Measurements from ENCODE around the gene EARS2. TPM values are rescaled to one million over a fixed set of nuclear protein-coding genes. Genes with fewer than 3 reads are reported as not detected.
"Not testable (repeated sequence)": the region's sequence is repeated elsewhere in the genome, so short reads cannot be mapped to it uniquely, and the experiment has no call there.

Gene EARS2
- polyA plus RNA-seq, 3 donors, result 28.4 to 35.4 (median 33.4) TPM

DNA sequence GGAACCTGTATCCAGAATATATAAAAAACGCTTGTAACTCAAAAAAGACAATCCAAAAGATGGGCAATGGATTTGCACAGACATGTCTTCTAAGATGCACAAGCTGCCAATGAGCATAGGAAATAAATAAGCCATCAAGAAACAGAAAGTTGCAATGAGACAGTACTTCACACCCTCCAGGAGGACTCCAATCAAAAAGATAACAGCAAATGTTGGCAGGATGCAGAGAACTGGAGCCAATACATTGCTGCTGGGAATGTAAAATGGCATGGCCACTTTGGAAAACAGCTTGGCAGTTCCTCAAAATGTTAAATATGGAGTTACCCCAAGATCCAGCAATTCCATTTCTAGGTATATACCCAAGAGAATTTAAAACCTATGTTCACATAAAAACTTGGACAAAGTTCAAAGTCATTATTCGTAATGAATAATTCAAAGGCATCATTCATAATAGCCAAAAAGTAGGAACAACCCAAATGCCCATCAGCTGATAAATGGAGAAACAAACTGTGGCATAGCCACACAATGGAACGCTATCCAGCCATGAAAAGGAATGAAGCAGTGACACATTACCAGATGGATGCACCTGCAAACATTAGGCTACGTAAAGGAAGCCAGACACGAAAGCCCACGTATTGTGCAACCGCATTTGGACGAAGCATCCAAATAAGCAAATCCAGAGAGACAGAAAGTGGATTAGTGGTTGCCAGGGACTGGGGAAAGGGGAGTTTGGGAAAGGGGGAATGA lies 72.5 kb downstream of the EARS2 start:
- DNase-seq, result no peak

- not testable (repeated sequence) for DNase-seq
These were observed 73.7 kb downstream of the EARS2 start for GRCh38 chr16:23483492-23483891.

- no peak for DNase-seq
These were observed 74.4 kb downstream of the EARS2 start for GRCh38 chr16:23482778-23483177.

- no peak for DNase-seq
These were observed 76.9 kb downstream of the EARS2 start for GRCh38 chr16:23480257-23480656.

- DNase-seq, result no peak
These were observed 78.0 kb downstream of the EARS2 start for GRCh38 chr16:23479138-23479537.

- DNase-seq, result no peak
These were observed 78.6 kb downstream of the EARS2 start for GRCh38 chr16:23478566-23478965.

GRCh38 chr16:23476289-23476688 lies 80.9 kb downstream of the EARS2 start:
- DNase-seq, result no peak

Other genes with a start within 250 kb of the EARS2 start
- gene COG7, start 104.2 kb downstream of the EARS2 start, polyA plus RNA-seq (ENCODE audit: insufficient read length in 3 of 3), result 10 to 100 TPM; 21.8 to 40.0 (median 35.0) TPM
- gene GGA2, start 46.9 kb downstream of the EARS2 start, polyA plus RNA-seq (ENCODE audit: insufficient read length in 3 of 3), result 100 to 1,000 TPM; 115 to 164 (median 156) TPM
- gene UBFD1, start 377 bp upstream of the EARS2 start, polyA plus RNA-seq (ENCODE audit: insufficient read length in 3 of 3), result 10 to 100 TPM; 69.8 to 82.7 (median 77.6) TPM
- 100 to 1,000 TPM in 1 of 3 donors, 10 to 100 TPM in 2; 91.5 to 104 (median 96.1) TPM for gene NDUFAB1, start 39.0 kb upstream of the EARS2 start, polyA plus RNA-seq (ENCODE audit: insufficient read length in 3 of 3)
- gene PALB2, start 84.0 kb upstream of the EARS2 start, polyA plus RNA-seq (ENCODE audit: insufficient read length in 3 of 3), result 10 to 100 TPM; 19.0 to 22.6 (median 20.0) TPM
- 10 to 100 TPM; 70.2 to 79.4 (median 72.5) TPM for gene DCTN5, start 84.1 kb upstream of the EARS2 start, polyA plus RNA-seq (ENCODE audit: insufficient read length in 3 of 3)
- gene PLK1, start 121.5 kb upstream of the EARS2 start, polyA plus RNA-seq (ENCODE audit: insufficient read length in 3 of 3), result 10 to 100 TPM; 31.7 to 36.4 (median 31.8) TPM
- gene ERN2, start 155.9 kb upstream of the EARS2 start, polyA plus RNA-seq (ENCODE audit: insufficient read length in 3 of 3), result under 1 TPM; 0.41 to 0.51 (median 0.42) TPM
- gene CHP2, start 197.7 kb upstream of the EARS2 start, polyA plus RNA-seq (ENCODE audit: insufficient read length in 3 of 3), result 1 to 10 TPM; 1.0 to 2.2 (median 1.3) TPM